Prostate gland (tissue), 2 donors: Measurements from ENCODE around the gene SCAPER.

ENCODE experiments used
- CTCF ChIP-seq, 4 experiments: fragments of 200-600 bp in 2 of 4; fragments of 450-650 bp in 2 of 4; sonication (generic) in 2 of 4; IDR thresholded peaks; 1 replicate in 3 of 4; 2 replicates in 1 of 4; pipeline ENCODE4 v1.5.1; 2016 to 2019; ENCODE audit warnings: antibody characterized with exemption in 4 of 4, mild to moderate bottlenecking in 2 of 4, moderate library complexity in 2 of 4
- POLR2A ChIP-seq: fragments of 450-650 bp; IDR thresholded peaks from one replicate; pipeline ENCODE4 v1.6.1; 2016; ENCODE audit warnings: antibody characterized with exemption, mild to moderate bottlenecking
- POLR2AphosphoS5 ChIP-seq: sonication (generic); formaldehyde crosslinking; IDR thresholded peaks from one replicate; pipeline ENCODE4 v1.6.1; 2017; ENCODE audit warnings: antibody characterized with exemption

GRCh38 chr15:76863693-76864092 lies 41.4 kb downstream of the SCAPER start:
- TF ChIP-seq POLR2A = no peak
- no peak for TF ChIP-seq CTCF (IDR thresholded peaks at IDR 0.05)
- TF ChIP-seq POLR2AphosphoS5 = no peak
